NCI-H82 (cell line): ENCODE results near the gene DNLZ.

Experiments used
- DNase-seq: peaks from one replicate; lab custom pipeline; 2025; lab: John Stamatoyannopoulos, UW

Gene DNLZ

GRCh38 chr9:136376457-136376856, 12.9 kb upstream of the DNLZ start:
- no peak for DNase-seq

- no peak for DNase-seq
These were observed 11.6 kb upstream of the DNLZ start for GRCh38 chr9:136375096-136375495.

DNA sequence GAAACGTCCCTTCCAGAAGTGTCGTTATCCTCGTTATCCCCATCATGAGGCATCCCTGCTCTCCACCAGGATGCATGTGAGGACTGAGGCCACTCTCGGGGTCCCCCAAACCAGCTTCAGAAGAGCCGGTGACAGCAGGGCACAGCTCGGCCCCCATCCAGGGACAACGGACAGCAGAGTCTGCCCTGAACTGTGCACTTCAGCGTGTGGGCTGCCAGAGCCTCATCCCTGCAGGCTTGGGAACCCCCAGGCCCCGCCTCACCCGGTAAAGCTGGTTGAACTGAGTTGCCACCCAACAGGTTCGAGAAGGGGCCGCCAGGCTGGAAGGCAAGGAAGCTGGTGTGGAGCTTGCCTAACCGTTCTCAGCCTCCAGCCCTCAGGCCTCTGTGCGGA, 10.6 kb upstream of the DNLZ start:
- DNase-seq: no peak

- peak; percentile 69 for DNase-seq
These were observed 10.0 kb upstream of the DNLZ start, which contains the start of gene CARD9 for GRCh38 chr9:136373300-136374182. TSS of gene CARD9 (minus strand) at chr9:136373669. CDS start at chr9:136372078, 1,591 bp downstream.

- peak; percentile 55 for DNase-seq
These were observed 9.2 kb upstream of the DNLZ start for GRCh38 chr9:136372561-136373299.

DNA sequence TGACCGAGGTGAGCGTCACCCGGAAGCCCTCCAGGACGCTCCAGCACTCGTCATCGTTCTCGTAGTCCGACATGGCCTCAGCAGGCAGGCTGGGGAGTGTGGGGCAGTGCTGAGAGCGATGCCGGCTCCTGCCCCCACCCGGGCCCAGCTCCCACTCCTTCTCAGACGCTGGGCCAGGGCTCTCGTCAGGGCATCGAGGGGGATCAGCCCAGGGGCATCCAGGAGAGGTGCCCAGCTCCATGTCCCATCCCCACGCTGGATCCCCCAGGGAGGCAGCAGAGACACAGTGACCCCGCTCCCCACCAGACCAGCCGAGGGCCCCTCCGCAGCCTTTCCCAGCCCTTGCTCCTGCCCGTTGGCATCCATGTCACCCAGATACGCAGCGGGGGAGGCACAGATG, 8.5 kb upstream of the DNLZ start:
- DNase-seq: no peak

GRCh38 chr9:136371533-136371880, 8.0 kb upstream of the DNLZ start:
- no peak for DNase-seq

DNA sequence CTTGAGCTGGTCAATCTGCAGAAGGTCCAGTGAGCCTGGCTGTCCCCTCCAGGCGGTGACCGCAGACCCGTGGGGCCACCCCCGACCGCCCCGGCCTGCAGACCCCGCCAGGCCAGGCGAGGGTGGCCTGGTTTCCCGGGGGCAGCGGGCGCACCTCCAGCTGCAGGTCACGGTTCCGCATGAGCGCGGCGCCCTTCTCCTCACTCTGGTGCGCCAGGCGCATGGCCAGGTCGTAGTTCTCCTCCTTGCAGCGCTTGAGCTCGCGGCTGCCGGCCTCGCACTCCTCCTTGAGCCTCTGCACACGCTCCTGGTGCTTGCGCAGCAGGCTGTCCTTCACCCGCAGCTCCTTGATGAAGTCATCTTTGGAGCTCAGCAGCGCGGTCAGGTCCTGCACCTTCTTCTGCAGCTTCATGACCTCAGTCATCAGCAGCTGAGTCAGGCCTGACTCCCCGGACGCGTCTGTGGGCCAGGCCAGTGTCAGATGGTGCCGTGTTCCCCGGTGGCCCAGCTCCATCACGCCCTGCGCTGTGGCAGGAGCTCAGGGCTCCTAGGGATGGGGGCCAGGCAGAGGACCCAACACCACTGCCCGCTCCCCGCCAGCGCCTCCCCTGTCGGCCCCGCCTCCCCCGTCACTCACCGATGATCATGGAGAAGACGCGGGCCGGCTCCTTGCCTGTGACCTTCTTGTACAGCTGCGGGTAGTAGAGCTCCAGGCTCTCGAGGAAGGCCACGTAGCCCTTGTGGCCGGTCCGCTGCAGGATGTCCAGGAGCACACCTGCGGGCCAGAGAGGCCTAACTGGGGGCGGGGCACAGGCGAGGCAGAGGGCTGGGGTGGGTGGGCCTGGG, 7.4 kb upstream of the DNLZ start:
- DNase-seq: no peak

DNA sequence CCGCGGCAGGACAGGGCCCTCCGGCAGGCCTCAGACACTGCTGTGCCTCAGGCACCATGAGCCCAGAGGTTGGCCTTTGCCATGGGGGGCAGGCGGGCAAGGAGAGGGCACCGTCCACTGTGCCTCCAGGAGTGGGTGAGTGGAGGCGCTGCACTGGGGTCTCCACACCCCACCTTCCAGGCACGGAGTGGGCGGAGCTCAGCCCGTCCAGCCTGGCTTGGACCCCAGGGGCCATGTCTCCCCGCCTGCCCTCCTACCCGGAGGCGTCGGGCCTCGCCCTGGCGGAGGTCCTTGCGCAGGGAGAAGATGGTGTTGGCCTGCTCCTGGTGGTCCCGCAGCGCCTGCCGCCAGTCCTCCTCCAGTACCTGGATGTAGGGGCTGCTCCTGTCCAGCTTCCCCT, 6.5 kb upstream of the DNLZ start:
- no peak for DNase-seq

DNA sequence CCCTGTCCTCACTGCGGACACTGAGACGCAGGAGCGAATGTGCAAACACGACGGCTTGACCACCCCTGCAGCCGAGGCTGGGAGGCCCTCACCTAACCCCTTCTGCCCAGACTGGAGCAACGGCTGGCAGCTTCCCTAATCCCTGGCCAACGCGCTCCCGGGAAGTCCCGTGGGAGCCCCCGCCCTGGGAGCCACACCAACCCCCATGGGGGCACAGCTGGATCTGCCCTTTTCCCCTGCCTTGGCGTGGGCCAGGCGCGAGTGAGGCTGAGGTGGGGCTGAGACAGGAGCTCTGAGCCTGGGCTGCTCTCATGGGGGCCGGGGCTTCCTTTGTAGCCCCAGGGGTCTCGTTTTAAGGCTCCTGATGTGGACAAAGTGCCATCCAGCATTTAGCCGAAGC, 4.6 kb upstream of the DNLZ start:
- DNase-seq: peak; percentile 62

DNA sequence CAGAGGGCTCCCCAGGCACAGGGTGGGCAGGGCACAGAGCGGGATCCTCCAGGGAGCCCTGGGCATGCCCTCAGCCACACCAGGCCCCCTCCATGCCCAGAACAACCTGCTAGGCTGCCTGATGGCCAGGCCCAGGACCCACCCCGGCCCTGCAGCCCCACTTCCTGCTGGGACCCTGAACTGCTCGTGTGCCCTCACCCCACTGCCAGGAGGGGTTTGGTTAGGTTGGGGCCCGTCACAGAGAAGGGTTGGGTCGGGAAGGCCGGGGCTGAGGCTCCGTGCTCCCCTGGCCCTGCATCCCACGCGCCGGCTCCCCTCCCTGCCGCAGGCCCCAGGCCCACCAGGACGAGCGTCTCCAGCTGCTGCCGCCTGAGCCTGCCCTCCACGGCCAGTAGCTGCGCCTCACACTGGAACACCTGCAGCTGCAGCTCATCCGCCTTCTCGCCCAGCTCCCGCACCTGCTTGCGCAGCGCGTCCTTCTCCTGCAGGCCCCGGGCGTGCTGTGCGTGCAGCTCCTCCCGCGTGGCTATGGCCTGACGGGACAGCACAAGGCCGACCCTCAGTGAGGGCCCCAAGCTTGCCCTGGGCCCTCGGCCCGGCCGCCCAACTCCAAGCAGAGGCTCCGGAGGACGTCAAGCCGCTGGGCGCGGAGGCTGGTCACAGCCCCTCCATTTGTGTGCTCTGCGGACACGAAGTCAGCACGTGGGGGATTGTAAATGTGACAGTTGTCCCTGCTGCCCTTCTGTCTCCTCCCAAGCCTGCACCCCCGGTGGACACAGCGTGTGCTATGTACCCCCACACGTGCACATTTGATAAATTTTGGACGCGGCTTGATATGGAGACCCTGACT, 4.0 kb upstream of the DNLZ start:
- DNase-seq: no peak

- DNase-seq: no peak
These were observed 3.3 kb upstream of the DNLZ start for GRCh38 chr9:136366826-136367225.

DNA sequence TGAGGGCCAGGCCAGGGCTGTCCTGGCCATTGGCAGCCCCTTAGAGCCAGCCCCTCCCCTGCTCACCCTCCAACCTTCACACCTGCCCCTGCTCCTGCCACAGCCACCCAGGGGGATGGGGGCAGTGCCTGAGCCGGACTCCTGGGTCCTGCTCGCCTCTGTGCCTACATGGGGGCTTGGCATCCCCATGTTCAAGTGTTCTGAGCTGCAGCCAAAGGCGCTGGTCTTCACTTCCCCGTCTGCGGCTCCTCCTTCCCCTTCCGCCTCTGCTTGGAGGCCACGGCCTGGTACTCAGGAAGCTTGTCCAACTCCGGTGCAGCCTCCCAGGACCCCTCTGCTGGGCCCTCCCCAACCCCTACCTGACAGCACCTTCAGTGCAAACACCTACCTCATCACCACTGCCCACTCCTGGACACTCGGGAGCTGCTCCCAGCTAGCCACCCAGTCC, 2.3 kb upstream of the DNLZ start:
- DNase-seq: no peak

- DNase-seq: peak; percentile 88
These were observed 1.6 kb upstream of the DNLZ start for GRCh38 chr9:136364942-136365774.

DNA sequence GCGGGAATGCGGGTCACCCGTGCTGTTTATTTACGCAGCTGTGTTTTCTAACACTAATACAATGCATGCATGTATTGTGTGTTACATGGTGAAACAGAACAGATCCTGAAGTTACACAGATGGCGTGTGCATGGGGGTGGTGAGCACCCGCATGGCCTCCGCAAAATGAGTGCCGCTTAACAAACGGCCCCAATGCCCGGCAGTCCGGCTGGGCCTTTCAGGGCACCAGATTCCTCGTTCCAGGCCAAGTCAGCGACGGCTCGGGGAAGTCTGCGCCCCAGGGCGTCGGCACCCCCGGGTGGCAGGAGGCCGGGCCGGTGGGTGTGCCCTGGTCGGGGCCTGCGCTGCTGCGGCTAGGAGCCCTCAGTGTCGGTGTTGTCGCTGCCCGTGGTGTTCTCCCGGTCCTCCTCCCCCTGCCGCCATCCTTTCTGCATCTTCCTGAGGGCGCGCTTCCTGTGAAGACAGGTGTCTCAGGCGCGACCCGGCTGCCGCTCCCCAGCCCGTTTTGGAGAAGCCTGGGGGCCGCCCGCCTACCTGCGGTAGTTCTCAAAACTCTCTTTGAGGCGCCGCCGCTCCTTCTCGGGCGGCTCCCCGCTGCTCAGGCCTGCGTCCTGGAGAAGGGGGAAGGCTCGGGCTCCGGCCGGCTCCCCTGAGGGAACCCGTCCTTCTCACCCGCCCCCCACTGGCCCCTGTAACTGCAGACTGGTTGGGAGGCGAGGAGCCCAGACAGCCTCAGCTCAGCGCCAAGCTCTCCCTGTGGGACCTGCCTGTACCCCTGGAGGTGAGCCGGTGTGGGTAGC, 605 bp upstream of the DNLZ start:
- no peak for DNase-seq

DNA sequence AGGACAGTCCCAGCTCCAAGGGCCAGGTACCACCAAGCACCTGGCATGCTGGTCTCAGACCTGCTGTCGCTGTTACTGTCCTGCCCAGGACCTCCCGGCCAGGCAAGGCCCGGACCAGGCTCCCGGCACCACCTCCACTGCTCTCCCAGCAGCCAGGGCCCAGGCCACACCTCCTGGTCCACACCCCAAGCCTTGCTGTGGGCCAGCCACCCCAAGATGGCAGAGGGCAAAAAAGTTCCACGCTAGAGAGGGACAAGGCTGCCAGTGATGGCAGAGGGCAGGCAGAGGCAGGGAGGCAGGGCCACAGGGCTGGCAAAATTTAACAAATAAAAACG, 1.1 kb downstream of the DNLZ start:
- no peak for DNase-seq

DNA sequence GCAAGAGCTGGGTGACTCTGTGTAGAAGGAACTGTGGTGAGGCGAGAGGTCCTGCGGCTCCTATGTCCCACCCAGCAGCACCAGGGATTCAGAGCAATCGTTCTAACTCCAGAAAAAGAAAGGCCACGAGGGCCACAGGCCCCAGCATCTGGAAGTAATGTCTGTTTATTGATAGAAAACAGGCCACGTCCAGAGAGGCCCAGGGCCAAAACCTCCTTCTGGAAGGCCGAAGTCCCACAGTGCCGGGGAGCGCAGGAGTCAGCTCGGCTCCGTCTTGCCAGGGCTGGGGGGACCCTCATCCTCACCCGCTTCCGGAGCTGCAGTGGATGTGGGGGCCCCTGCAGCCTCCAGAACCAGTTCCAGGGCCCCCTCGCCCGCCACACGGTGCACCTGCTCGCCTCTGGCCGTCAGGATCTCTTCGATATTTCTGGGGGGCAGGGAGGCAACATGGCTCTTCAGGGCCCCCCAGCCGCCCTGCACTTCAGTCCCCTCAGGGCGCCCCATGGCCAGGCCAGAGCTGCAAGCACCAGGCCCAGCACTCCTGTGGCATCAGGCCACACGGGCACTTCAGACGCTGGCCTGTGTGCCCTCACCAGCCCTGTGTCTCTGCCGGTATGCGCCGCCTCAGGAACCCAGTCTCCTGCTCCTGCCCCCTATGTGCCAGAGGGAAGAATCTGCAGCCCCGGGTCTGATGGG, 1.6 kb downstream of the DNLZ start:
- no peak for DNase-seq

- DNase-seq: no peak
These were observed 2.3 kb downstream of the DNLZ start for GRCh38 chr9:136361047-136361753.
